Chondrocyte (in vitro differentiated cells): Measurements from ENCODE around the gene SIRT4. TPM values are rescaled to one million over a fixed set of nuclear protein-coding genes. Genes with fewer than 3 reads are reported as not detected.

Source experiments
- DNase-seq: peaks from one replicate; pipeline ENCODE4 v3.0.0; 2021; ENCODE audit warnings: mixed read lengths, low spot score
- H3K27ac Mint-ChIP-seq: one replicate; pipeline ENCODE4 v1.8.0; 2021; ENCODE audit warnings: mild to moderate bottlenecking, moderate library complexity, mixed read lengths; ENCODE audit not compliant: unreplicated experiment
- H3K27me3 Mint-ChIP-seq: 2 replicates; pipeline ENCODE4 v1.8.0; 2021; ENCODE audit warnings: low read depth, mixed read lengths
- H3K36me3 Mint-ChIP-seq: 2 replicates; pipeline ENCODE4 v1.8.0; 2021; ENCODE audit warnings: low read depth, mixed read lengths
- H3K4me1 Mint-ChIP-seq: 2 replicates; pipeline ENCODE4 v1.8.0; 2021; ENCODE audit warnings: low read depth, mild to moderate bottlenecking, mixed read lengths
- H3K4me3 Mint-ChIP-seq: one replicate; pipeline ENCODE4 v1.8.0; 2021; ENCODE audit warnings: mild to moderate bottlenecking, moderate library complexity, mixed read lengths; ENCODE audit not compliant: unreplicated experiment
- H3K9me3 Mint-ChIP-seq: 2 replicates; pipeline ENCODE4 v1.8.0; 2021; ENCODE audit warnings: low read depth, mixed read lengths
- total RNA-seq: library from RNA; stranded (reverse); gene quantifications from 3 replicates; pipeline ENCODE4 v1.2.1, GENCODE V29; 2021
- TF ChIP-seq, protein P1 (sequence below): fragments of 200-600 bp; sonication (generic); IDR thresholded peaks from 2 replicates; pipeline ENCODE4 v1.5.0; 2021; ENCODE audit warnings: antibody characterized with exemption, mild to moderate bottlenecking, moderate library complexity

Gene SIRT4
- total RNA-seq, 1 donor from 2014 or later = 2.4 TPM

DNA sequence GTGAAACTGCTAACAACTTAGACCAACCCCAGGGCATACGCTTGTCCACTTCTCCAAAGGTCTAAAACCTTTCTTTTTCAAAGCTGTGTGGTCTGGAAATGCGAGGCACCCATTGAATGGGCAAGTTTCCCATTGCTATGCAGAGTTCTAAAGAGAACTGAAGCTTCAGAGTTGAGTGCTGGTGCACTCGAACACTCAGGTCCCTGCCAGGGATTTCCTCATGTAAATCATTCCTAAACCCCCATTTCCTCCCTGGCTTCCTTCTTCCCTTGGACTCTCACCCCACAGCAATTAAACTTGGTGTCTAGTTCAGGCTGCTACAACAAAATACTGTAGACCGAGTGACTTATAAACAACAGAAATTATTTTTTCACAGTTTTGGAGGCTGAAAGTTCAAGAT, 34.4 kb upstream of the SIRT4 start:
- H3K4me3 Mint-ChIP-seq = no peak overlapping the region

DNA sequence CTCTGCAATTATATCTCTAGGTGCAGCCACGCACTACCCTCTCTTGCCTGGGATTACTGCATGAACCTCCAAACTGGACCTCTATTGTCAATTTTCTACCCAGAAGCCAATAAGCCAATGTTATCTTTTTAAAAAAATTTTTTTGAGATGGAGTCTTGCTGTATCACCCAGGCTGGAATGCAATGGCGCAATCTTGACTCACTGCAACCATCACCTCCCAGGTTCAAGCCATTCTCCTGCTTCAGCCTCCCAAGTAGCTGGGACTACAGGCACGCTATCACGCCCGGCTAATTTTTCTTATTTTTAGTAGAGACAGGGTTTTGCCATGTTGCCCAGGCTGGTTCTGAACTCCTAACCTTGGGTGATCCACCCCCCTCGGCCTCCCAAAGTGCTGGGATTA, 25.4 kb upstream of the SIRT4 start:
- Mint-ChIP-seq H3K36me3 (no peaks in the 10 kb centered on the region), H3K27ac (no peak overlapping the region), H3K27me3 (no peaks in the 10 kb centered on the region), H3K4me1 (no peaks in the 10 kb centered on the region), H3K4me3 (no peak overlapping the region), H3K9me3 (no peaks in the 10 kb centered on the region)
- TF ChIP-seq, protein P1, sequence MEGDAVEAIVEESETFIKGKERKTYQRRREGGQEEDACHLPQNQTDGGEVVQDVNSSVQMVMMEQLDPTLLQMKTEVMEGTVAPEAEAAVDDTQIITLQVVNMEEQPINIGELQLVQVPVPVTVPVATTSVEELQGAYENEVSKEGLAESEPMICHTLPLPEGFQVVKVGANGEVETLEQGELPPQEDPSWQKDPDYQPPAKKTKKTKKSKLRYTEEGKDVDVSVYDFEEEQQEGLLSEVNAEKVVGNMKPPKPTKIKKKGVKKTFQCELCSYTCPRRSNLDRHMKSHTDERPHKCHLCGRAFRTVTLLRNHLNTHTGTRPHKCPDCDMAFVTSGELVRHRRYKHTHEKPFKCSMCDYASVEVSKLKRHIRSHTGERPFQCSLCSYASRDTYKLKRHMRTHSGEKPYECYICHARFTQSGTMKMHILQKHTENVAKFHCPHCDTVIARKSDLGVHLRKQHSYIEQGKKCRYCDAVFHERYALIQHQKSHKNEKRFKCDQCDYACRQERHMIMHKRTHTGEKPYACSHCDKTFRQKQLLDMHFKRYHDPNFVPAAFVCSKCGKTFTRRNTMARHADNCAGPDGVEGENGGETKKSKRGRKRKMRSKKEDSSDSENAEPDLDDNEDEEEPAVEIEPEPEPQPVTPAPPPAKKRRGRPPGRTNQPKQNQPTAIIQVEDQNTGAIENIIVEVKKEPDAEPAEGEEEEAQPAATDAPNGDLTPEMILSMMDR = no peak
- DNase-seq = no peak

More for the DNA sequence above, 34.4 kb upstream of the SIRT4 start:
- H3K27ac Mint-ChIP-seq = no peak overlapping the region
- H3K27me3 Mint-ChIP-seq = no peaks in the 10 kb centered on the region
- peaks cover 26% of the 10 kb centered on the region for H3K4me1 Mint-ChIP-seq
- DNase-seq = no peak
- no peaks in the 10 kb centered on the region for H3K36me3 Mint-ChIP-seq
- TF ChIP-seq, protein P1 = no peak
- H3K9me3 Mint-ChIP-seq = no peaks in the 10 kb centered on the region

DNA sequence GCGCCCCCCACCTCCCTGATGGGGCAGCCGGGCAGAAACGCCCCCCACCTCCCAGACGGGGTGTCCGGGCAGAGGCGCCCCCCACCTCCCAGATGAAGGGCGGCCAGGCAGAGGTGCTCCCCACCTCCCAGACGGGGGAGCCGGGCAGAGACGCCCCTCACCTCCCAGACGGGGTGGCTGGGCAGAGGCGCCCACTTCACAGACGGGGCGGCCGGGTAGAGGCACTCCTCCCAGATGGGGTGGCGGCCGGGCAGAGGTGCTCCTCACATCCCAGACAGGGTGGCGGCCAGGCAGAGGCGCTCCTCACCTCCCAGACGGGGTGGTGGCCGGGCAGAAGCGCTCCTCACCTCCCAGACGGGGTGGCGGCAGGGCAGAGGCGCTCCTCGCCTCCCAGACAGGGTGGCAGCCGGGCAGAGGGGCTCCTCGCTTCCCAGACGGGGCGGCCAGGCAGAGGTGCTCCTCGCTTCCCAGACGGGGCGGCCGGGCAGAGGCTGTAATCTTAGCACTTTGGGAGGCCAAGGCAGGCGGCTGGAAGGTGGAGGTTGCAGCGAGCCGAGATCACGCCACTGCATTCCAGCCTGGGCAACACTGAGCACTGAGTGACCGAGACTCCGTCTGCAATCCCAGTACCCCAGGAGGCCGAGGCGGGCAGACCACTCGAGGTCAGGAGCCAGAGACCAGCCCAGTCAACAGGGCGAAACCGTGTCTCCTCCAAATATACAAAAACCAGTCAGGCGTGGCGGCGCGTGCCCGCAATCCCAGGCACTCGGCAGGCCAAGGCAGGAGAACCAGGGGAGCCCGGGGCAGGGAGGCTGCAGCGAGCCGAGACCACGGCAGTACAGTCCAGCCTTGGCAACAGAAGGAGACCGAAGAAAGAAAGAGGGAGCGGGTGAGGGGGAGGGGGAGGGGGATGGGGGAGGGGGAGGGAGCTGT, 23.7 kb upstream of the SIRT4 start:
- DNase-seq = no peak
- no peaks in the 10 kb centered on the region for H3K36me3 Mint-ChIP-seq
- H3K4me1 Mint-ChIP-seq = peaks cover 2% of the 10 kb centered on the region
- H3K9me3 Mint-ChIP-seq = no peaks in the 10 kb centered on the region
- H3K27ac Mint-ChIP-seq = no peak overlapping the region
- TF ChIP-seq, protein P1 = no peak
- no peak overlapping the region for H3K4me3 Mint-ChIP-seq
- H3K27me3 Mint-ChIP-seq = no peaks in the 10 kb centered on the region

DNA sequence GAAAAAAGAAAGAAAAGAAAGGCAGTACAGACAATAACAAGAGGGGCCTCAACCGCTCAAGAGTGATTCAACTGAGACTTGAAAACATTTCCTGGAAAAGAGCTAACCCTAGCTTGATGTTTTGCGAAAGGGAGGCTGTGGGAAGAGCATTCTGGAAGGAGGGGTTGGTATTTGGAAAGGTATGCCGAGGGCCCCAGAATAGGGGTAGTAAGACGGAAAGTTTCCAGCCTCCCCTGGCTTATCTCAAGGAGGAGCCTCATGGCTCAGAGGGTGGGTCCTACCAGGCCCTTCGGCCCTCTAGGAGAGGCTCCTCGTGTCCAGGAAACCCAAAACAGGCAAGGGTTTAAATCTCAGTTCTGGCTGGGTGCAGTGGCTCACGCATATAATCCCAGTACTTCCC, 18.8 kb upstream of the SIRT4 start:
- Mint-ChIP-seq H3K9me3 (no peaks in the 10 kb centered on the region), H3K27me3 (no peaks in the 10 kb centered on the region), H3K27ac (no peak overlapping the region), H3K4me1 (peaks cover 19% of the 10 kb centered on the region), H3K36me3 (no peaks in the 10 kb centered on the region), H3K4me3 (no peak overlapping the region)
- no peak for DNase-seq
- TF ChIP-seq, protein P1 = no peak

DNA sequence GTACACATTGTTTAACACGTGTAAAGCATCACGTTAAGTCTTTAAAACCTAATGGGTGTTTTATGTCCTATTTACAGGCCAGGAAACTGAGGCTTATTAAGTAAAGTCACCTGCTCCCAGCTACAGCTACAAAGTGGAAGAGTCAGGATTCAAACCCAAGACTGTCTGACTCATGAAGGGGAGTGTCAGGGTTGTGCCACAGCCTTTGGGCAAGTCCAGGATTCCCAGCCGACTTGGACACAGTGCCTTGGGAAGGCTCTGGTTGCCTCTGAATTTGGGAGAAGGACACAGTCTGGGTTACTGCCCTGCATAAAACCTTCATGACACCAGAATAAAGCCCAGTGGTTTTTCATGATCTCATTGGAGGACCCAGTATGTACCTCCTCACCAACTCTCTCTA, 17.7 kb upstream of the SIRT4 start:
- H3K4me3 Mint-ChIP-seq = no peak overlapping the region
- H3K4me1 Mint-ChIP-seq = peaks cover 19% of the 10 kb centered on the region
- TF ChIP-seq, protein P1 = no peak
- H3K27ac Mint-ChIP-seq = no peak overlapping the region
- H3K9me3 Mint-ChIP-seq = no peaks in the 10 kb centered on the region
- no peaks in the 10 kb centered on the region for H3K36me3 Mint-ChIP-seq
- DNase-seq = no peak
- H3K27me3 Mint-ChIP-seq = no peaks in the 10 kb centered on the region
